GM12878 (cell line): ENCODE results near the gene PTCD1.

ENCODE experiments used
- CTCF ChIP-seq, 3 experiments: IDR thresholded peaks in 2 of 3; conservative IDR thresholded peaks in 1 of 3; 2 replicates each; pipeline ENCODE4 v1.5.1; 2011; ENCODE audit warnings: low read depth in 3 of 3, low read length in 3 of 3, mild to moderate bottlenecking in 3 of 3, control low read depth in 2 of 3, moderate library complexity in 2 of 3, inconsistent platforms in 1 of 3, mixed read lengths in 1 of 3; ENCODE audit not compliant: control insufficient read depth in 2 of 3, insufficient read depth in 1 of 3; ENCODE audit errors: extremely low read depth in 1 of 3
- ZBTB33 ChIP-seq: fragments of 450-650 bp; IDR thresholded peaks from 2 replicates; pipeline ENCODE4 v1.6.1; 2017; ENCODE audit warnings: mild to moderate bottlenecking

- TF ChIP-seq CTCF (IDR thresholded peaks at IDR 0.05 in 2 of 3, conservative IDR thresholded peaks at IDR 0.05 in 1 of 3; ENCODE audit: control insufficient read depth in 2 of 3, extremely low read depth in 1 of 3, insufficient read depth in 1 of 3, low read depth in 3 of 3, low read length in 3 of 3), result no peak
- TF ChIP-seq ZBTB33, result no peak
These were observed 9.5 kb downstream of the PTCD1 start for GRCh38 chr7:99428972-99429566.
